H9 (cell line): ENCODE data around the gene SNAPC5. TPM values are rescaled to one million over a fixed set of nuclear protein-coding genes. Genes with fewer than 3 reads are reported as not detected.

ENCODE experiments used
- DNase-seq: peaks from one replicate; pipeline ENCODE4 v3.0.0-alpha.2; 2017
- H2AFZ ChIP-seq: one replicate; pipeline ENCODE4 v1.6.1; 2013; ENCODE audit warnings: mild to moderate bottlenecking, low read length, control low read depth, moderate library complexity
- H2AK5ac ChIP-seq: 2 replicates; pipeline ENCODE4 v1.6.1; 2013; ENCODE audit warnings: low read length, control low read depth, mixed read lengths; ENCODE audit not compliant: insufficient read length
- H2BK120ac ChIP-seq: one replicate; pipeline ENCODE4 v1.6.1; 2013; ENCODE audit warnings: low read depth, mild to moderate bottlenecking, low read length, control low read depth, inconsistent platforms; ENCODE audit not compliant: poor library complexity, severe bottlenecking
- H2BK12ac ChIP-seq: 2 replicates; pipeline ENCODE4 v1.6.1; 2013; ENCODE audit warnings: low read length, control low read depth, mixed read lengths, low read depth; ENCODE audit not compliant: insufficient read length
- H2BK15ac ChIP-seq: 2 replicates; pipeline ENCODE4 v1.6.1; 2013; ENCODE audit warnings: low read depth, low read length, control low read depth
- H2BK20ac ChIP-seq: one replicate; pipeline ENCODE4 v1.6.1; 2013; ENCODE audit warnings: low read depth, mild to moderate bottlenecking, low read length, control low read depth, inconsistent platforms; ENCODE audit not compliant: poor library complexity, severe bottlenecking
- H2BK5ac ChIP-seq: 2 replicates; pipeline ENCODE4 v1.6.1; 2013; ENCODE audit warnings: low read length, control low read depth, mixed read lengths; ENCODE audit not compliant: insufficient read length
- H3K14ac ChIP-seq: 2 replicates; pipeline ENCODE4 v1.6.1; 2013; ENCODE audit warnings: low read length, control low read depth; ENCODE audit not compliant: insufficient read depth
- H3K18ac ChIP-seq: 2 replicates; pipeline ENCODE4 v1.6.1; 2013; ENCODE audit warnings: low read depth, mild to moderate bottlenecking, mixed read lengths, low read length, control low read depth; ENCODE audit not compliant: insufficient read length
- H3K23ac ChIP-seq: 2 replicates; pipeline ENCODE4 v1.6.1; 2013; ENCODE audit warnings: low read length, control low read depth, mixed read lengths, low read depth; ENCODE audit not compliant: insufficient read length
- H3K23me2 ChIP-seq: 2 replicates; pipeline ENCODE4 v1.6.1; 2013; ENCODE audit warnings: low read depth, mild to moderate bottlenecking, mixed read lengths, low read length, control low read depth; ENCODE audit not compliant: insufficient read length, poor library complexity, severe bottlenecking
- H3K27ac ChIP-seq: 2 replicates; pipeline ENCODE4 v1.5.1; 2013; ENCODE audit warnings: low read length, control low read depth, mixed read lengths, low read depth; ENCODE audit not compliant: insufficient read length
- H3K27me3 ChIP-seq: 2 replicates; pipeline ENCODE4 v1.6.1; 2013; ENCODE audit warnings: low read length, control low read depth, inconsistent platforms; ENCODE audit not compliant: insufficient read depth
- H3K4ac ChIP-seq: 2 replicates; pipeline ENCODE4 v1.6.1; 2013; ENCODE audit warnings: low read depth, mild to moderate bottlenecking, control low read depth, inconsistent platforms, low read length, moderate library complexity
- H3K4me1 ChIP-seq: 2 replicates; pipeline ENCODE4 v1.6.1; 2013; ENCODE audit warnings: low read length, control low read depth, inconsistent platforms; ENCODE audit not compliant: insufficient read depth
- H3K4me2 ChIP-seq: 2 replicates; pipeline ENCODE4 v1.6.1; 2013; ENCODE audit warnings: low read length, control low read depth, mixed read lengths; ENCODE audit not compliant: insufficient read length, insufficient read depth
- H3K56ac ChIP-seq: 2 replicates; pipeline ENCODE4 v1.6.1; 2013; ENCODE audit warnings: low read depth, mild to moderate bottlenecking, mixed read lengths, low read length, control low read depth; ENCODE audit not compliant: insufficient read length
- H3K79me1 ChIP-seq: 2 replicates; pipeline ENCODE4 v1.6.1; 2013; ENCODE audit warnings: low read depth, mild to moderate bottlenecking, moderate library complexity, low read length, control low read depth, inconsistent platforms; ENCODE audit not compliant: insufficient read depth, poor library complexity, severe bottlenecking
- H3K79me2 ChIP-seq: 2 replicates; pipeline ENCODE4 v1.6.1; 2013; ENCODE audit warnings: low read length, control low read depth, inconsistent platforms; ENCODE audit not compliant: insufficient read depth
- H3K9ac ChIP-seq: 2 replicates; pipeline ENCODE4 v1.6.1; 2013; ENCODE audit warnings: low read length, control low read depth, mixed read lengths; ENCODE audit not compliant: insufficient read length; ENCODE audit errors: extremely low read depth
- H3K9me3 ChIP-seq: one replicate; pipeline ENCODE4 v1.6.1; 2013; ENCODE audit warnings: low read depth, low read length, inconsistent platforms; ENCODE audit not compliant: control insufficient read depth
- H3T11ph ChIP-seq: one replicate; pipeline ENCODE4 v1.6.1; 2013; ENCODE audit warnings: mild to moderate bottlenecking, low read length, control low read depth, inconsistent platforms
- H4K20me1 ChIP-seq: one replicate; pipeline ENCODE4 v1.6.1; 2013; ENCODE audit not compliant: control insufficient read depth, insufficient read length, insufficient read depth
- H4K5ac ChIP-seq: 2 replicates; pipeline ENCODE4 v1.6.1; 2013; ENCODE audit warnings: low read depth, mild to moderate bottlenecking, mixed read lengths, low read length, control low read depth; ENCODE audit not compliant: insufficient read length
- H4K8ac ChIP-seq: replicated peaks from 2 replicates; pipeline ENCODE4 v1.6.1; 2013; ENCODE audit warnings: low read length, control low read depth, mixed read lengths, low read depth; ENCODE audit not compliant: insufficient read length
- H4K91ac ChIP-seq: 2 replicates; pipeline ENCODE4 v1.6.1; 2013; ENCODE audit warnings: low read depth, mild to moderate bottlenecking, moderate library complexity, mixed read lengths, low read length, control low read depth; ENCODE audit not compliant: insufficient read length
- H3K27ac Mint-ChIP-seq, 3 experiments: 2 replicates in 2 of 3; 3 replicates in 1 of 3; pipeline ENCODE4 v1.8.0; 2020 to 2021; ENCODE audit warnings: mixed read lengths in 3 of 3, mild to moderate bottlenecking in 1 of 3, moderate library complexity in 1 of 3
- H3K27me3 Mint-ChIP-seq: 2 replicates; pipeline ENCODE4 v1.8.0; 2021; ENCODE audit warnings: low read depth, mild to moderate bottlenecking, moderate library complexity, mixed read lengths
- H3K36me3 Mint-ChIP-seq, 3 experiments: 2 replicates in 2 of 3; 3 replicates in 1 of 3; pipeline ENCODE4 v1.8.0; 2020 to 2021; ENCODE audit warnings: low read depth in 3 of 3, mixed read lengths in 3 of 3; ENCODE audit not compliant: insufficient read depth in 1 of 3
- H3K4me1 Mint-ChIP-seq, 2 experiments: 2 replicates each; pipeline ENCODE4 v1.8.0; 2020; ENCODE audit warnings: mixed read lengths in 2 of 2
- H3K4me3 Mint-ChIP-seq, 2 experiments: 2 replicates in 1 of 2; 3 replicates in 1 of 2; pipeline ENCODE4 v1.8.0; 2020 to 2021; ENCODE audit warnings: mild to moderate bottlenecking in 2 of 2, mixed read lengths in 2 of 2, moderate library complexity in 1 of 2
- H3K9me3 Mint-ChIP-seq, 2 experiments: 2 replicates in 1 of 2; 3 replicates in 1 of 2; pipeline ENCODE4 v1.8.0; 2020; ENCODE audit warnings: mild to moderate bottlenecking in 2 of 2, mixed read lengths in 2 of 2, moderate library complexity in 1 of 2
- WGBS: extraction: QIAGEN DNeasy Blood & Tissue Kit; methylation state at CpG from one replicate; pipeline ENCODE4 v1.1.7; 2013; ENCODE audit warnings: missing lambda C conversion rate, low lambda C conversion rate, mixed read lengths; ENCODE audit not compliant: insufficient read length; ENCODE audit errors: extremely low coverage; 5-methylcytosine and 5-hydroxymethylcytosine counted together
- total RNA-seq: library from RNA; stranded (reverse); gene quantifications from 2 replicates; pipeline ENCODE4 v1.2.1, GENCODE V29; 2021
- TF ChIP-seq, protein P1 (sequence below): fragments of 200-600 bp; sonication (generic); conservative IDR thresholded peaks from 3 replicates; pipeline ENCODE4 v1.8.0; 2021; ENCODE audit warnings: antibody characterized with exemption, mild to moderate bottlenecking

SNAPC5 gene
- total RNA-seq, 1 experiment from 2014 or later = 28.9 TPM

- no peak for DNase-seq
- Mint-ChIP-seq H3K36me3 (peaks cover 37 to 51% (median 38%) of the 10 kb centered on the region in 3 experiments), H3K9me3 (no peaks in the 10 kb centered on the region), H3K4me3 (no peak overlapping the region), H3K27me3 (no peaks in the 10 kb centered on the region), H3K4me1 (peaks cover 4 to 5% of the 10 kb centered on the region in 2 experiments; a peak in 3 of 4 replicates), H3K27ac (peak overlapping the region in 2 of 3 experiments; percentile 27 to 61; a peak in 5 of 7 replicates)
- H4K8ac ChIP-seq = no peak overlapping the region
- TF ChIP-seq, protein P1, sequence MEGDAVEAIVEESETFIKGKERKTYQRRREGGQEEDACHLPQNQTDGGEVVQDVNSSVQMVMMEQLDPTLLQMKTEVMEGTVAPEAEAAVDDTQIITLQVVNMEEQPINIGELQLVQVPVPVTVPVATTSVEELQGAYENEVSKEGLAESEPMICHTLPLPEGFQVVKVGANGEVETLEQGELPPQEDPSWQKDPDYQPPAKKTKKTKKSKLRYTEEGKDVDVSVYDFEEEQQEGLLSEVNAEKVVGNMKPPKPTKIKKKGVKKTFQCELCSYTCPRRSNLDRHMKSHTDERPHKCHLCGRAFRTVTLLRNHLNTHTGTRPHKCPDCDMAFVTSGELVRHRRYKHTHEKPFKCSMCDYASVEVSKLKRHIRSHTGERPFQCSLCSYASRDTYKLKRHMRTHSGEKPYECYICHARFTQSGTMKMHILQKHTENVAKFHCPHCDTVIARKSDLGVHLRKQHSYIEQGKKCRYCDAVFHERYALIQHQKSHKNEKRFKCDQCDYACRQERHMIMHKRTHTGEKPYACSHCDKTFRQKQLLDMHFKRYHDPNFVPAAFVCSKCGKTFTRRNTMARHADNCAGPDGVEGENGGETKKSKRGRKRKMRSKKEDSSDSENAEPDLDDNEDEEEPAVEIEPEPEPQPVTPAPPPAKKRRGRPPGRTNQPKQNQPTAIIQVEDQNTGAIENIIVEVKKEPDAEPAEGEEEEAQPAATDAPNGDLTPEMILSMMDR = no peak
- no peak overlapping the region for H3K4ac ChIP-seq
- no peak overlapping the region for H2BK5ac ChIP-seq
- H3K4me2 ChIP-seq = no peak overlapping the region
- H2BK15ac ChIP-seq = no peak overlapping the region
- no peaks in the 10 kb centered on the region for H3K27me3 ChIP-seq
- no peak overlapping the region for H3K18ac ChIP-seq
- no peak overlapping the region for H3K9ac ChIP-seq
- H3K56ac ChIP-seq = no peak overlapping the region
- no peak overlapping the region for H2BK20ac ChIP-seq
- no peak overlapping the region for H3K27ac ChIP-seq
- no peaks in the 10 kb centered on the region for H3K4me1 ChIP-seq
- H3T11ph ChIP-seq = no peak overlapping the region
- H2BK120ac ChIP-seq = no peak overlapping the region
- no peaks in the 10 kb centered on the region for H3K23me2 ChIP-seq
- H3K14ac ChIP-seq = no peak overlapping the region
- no peak overlapping the region for H3K23ac ChIP-seq
- no peaks in the 10 kb centered on the region for H3K79me2 ChIP-seq
- no peak overlapping the region for H2AK5ac ChIP-seq
- H4K20me1 ChIP-seq = no peaks in the 10 kb centered on the region
- H3K79me1 ChIP-seq = no peaks in the 10 kb centered on the region
- no CpG with 5 or more reads among the region's 9 CpGs for WGBS
- no peak overlapping the region for H4K91ac ChIP-seq
- H3K9me3 ChIP-seq = no peaks in the 10 kb centered on the region
- H4K5ac ChIP-seq = no peak overlapping the region
- no peak overlapping the region for H2BK12ac ChIP-seq
- H2AFZ ChIP-seq = no peak overlapping the region
Measured at GRCh38 chr15:66482539-66482938, 15.0 kb downstream of the SNAPC5 start.
